Fibroblast of lung (primary cell): ENCODE results near the gene NFKBIE.

ENCODE experiments used
- EZH2 ChIP-seq: IDR thresholded peaks from 2 replicates; pipeline ENCODE4 v1.5.1; 2012; ENCODE audit warnings: low read length, control low read depth, mild to moderate bottlenecking; ENCODE audit errors: missing control alignments
- TF ChIP-seq, protein P1 (sequence below), 2 donors: IDR thresholded peaks in 1 of 2; conservative IDR thresholded peaks in 1 of 2; 1 replicate in 1 of 2; 2 replicates in 1 of 2; pipeline ENCODE4 v1.5.1; 2011 to 2012; ENCODE audit warnings: low read length in 2 of 2, control low read depth in 1 of 2, inconsistent platforms in 1 of 2, low read depth in 1 of 2, mild to moderate bottlenecking in 1 of 2

GRCh38 chr6:44310241-44310640, 44.9 kb upstream of the NFKBIE start:
- TF ChIP-seq, protein P1, sequence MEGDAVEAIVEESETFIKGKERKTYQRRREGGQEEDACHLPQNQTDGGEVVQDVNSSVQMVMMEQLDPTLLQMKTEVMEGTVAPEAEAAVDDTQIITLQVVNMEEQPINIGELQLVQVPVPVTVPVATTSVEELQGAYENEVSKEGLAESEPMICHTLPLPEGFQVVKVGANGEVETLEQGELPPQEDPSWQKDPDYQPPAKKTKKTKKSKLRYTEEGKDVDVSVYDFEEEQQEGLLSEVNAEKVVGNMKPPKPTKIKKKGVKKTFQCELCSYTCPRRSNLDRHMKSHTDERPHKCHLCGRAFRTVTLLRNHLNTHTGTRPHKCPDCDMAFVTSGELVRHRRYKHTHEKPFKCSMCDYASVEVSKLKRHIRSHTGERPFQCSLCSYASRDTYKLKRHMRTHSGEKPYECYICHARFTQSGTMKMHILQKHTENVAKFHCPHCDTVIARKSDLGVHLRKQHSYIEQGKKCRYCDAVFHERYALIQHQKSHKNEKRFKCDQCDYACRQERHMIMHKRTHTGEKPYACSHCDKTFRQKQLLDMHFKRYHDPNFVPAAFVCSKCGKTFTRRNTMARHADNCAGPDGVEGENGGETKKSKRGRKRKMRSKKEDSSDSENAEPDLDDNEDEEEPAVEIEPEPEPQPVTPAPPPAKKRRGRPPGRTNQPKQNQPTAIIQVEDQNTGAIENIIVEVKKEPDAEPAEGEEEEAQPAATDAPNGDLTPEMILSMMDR (conservative IDR thresholded peaks at IDR 0.05 in 1 of 2, IDR thresholded peaks at IDR 0.05 in 1 of 2; ENCODE audit: low read depth in 1 of 2, low read length in 2 of 2): no peak
- no peak for TF ChIP-seq EZH2
